Glomerular visceral epithelial cell (primary cell): ENCODE results near the gene URGCP.

Experiments used
- DNase-seq: peaks from one replicate; pipeline ENCODE4 v3.0.0-alpha.2; 2016; ENCODE audit errors: extremely low spot score

The URGCP gene

DNA sequence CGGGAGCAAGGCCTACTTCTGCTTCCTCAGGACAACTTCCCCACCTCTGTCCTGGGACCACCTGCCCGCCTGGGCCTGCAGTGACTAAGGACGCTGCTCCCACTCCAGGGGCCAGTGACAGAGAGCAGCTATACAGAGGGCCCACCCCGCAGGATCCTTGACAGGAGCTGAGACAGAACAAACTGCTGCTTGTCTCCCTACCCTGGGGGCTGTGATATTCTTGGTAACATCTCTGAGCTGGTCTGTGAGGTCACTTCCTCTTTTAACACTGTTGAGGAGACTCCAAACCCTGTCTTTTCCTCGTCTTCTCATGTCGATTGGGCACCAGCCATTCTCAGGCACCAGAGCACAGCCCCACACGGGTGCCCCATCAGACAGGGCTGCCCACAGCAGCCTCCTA, 30.2 kb downstream of the URGCP start:
- no peak for DNase-seq

DNA sequence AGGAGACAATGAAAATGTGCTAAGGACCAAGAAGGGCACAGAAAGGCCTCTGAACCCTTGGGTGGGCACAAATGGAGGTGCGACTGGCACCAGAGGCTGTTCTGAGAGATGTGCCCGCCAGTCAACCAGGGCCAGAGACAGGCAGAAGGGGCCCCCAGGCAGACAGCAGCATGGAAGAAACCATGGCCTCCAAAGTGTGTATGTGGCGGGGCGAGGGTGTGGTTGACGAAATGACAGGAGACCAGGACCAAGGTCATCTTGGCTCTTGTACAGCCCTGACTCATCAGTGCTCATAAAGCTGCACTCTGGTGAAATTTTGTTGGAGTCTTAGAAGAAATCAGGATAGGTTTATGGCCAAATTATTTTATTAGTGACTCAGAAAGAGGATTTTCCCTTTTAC, 33.1 kb downstream of the URGCP start:
- DNase-seq: peak; percentile 28

DNA sequence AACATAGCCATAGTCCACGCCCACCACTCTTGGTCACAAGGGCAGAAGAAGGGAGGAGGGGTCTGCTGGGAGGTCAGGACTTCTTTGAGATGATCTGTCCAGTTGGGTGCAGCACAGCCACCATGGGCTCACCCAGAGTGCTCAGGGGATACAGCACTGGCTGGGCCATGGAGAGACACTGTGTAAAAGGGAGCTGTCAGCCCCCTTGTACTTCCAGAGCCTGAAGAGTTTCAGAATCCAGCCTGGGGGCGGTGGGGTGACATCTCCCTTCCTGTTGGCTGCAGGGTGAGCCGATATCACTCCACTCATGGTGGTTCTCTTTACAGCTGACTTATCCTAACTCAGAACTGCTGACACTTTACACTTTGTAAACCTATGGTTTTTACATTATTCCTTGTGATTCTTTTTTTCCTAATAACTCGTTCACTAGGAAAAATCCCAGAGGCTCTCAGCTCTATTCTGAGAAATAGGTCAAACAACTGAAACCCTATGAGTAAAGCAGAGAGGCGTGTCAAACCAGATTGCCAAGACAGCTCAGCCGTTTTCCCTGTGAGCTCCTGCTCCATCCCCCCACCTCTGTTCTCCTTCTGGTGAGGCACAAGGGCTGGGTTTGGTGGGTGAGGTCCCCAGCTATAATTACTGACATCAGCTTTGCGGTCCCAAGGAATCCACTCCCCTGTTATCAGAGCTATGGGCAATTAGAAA, 33.8 kb downstream of the URGCP start:
- DNase-seq: peak; percentile 31

DNA sequence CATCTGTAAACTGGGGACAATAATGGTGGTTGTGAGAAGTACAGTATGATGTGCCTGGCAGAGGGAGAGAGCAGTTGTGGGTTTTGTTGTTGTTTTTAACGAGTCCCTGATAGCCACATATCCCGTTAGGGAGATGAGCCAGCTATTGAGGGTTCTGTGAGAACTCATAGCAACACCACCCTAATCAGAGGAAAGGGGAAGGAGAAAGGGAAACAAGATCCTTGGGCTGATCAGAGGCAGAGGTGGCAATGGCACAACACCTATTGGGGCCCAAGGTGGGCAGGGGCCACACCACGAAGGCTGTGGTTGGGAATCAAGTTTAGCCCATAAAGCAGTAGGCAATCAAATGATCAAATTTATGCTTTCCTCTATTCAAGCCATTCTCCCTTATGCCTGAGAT, 35.3 kb downstream of the URGCP start:
- DNase-seq: no peak

DNA sequence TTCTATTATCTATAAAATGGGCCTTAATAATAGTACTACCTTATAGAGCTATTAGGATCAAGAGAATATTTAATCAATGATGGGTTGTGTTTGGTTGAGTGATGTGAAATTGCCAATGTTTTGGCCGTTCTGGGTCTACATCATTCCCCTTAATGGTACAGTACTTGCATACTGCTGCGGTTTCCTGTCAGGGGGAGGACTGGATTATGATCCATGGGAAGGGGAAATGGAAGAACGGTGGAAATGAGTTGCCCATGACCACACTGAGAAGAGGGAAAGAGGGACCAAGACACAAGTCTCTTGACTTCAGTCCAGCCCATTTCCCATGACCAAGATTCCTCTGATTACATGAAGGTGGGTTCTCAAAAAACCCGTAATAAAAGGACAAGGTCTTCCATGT, 36.1 kb downstream of the URGCP start:
- DNase-seq: peak; percentile 25

DNA sequence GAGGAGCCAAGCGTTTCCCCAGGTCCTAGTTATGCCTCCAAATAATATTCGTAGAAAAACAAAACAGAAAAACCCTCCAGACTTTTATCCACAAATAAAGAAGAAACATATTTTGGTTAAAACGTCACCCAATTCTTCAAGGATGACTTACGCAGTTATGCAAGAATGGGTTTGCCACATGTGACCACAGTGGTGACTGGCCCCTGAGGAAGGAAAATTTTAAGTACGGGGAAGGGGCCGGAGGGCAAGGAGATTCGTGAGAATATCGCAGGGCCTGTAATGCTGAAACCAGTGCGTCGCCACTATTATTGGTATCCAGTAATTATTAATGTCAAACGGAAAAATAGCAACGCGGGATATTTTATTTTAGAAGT, 36.5 kb downstream of the URGCP start:
- peak; percentile 91 for DNase-seq

GRCh38 chr7:43869006-43869866, 37.2 kb downstream of the URGCP start, which contains the start of gene MRPS24:
Gene MRPS24 (minus strand): TSS chr7:43869517. CDS start chr7:43869495, 22 bp downstream.
- DNase-seq: peak; percentile 96

GRCh38 chr7:43868681-43869005, 37.8 kb downstream of the URGCP start:
- no peak for DNase-seq

DNA sequence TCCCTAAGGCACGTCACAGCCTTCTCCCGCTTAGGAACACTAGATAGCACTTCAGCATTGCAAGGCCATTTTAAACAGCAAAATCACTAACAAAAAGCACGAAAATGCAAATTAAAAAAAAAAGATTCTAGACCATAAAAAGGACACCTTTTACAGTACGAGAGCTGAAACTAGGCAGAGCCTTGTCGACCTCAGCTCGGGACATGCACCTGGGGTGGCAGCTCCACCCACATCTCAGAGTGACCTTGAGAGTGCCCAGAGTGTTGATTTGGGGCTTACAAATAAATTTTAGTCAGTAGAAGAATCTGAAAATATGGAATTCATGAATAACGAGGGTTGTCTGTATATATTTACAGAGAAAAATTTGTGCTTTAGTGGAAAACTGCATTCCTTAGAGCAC, 38.2 kb downstream of the URGCP start:
- no peak for DNase-seq

GRCh38 chr7:43865277-43865676, 41.1 kb downstream of the URGCP start:
- no peak for DNase-seq

DNA sequence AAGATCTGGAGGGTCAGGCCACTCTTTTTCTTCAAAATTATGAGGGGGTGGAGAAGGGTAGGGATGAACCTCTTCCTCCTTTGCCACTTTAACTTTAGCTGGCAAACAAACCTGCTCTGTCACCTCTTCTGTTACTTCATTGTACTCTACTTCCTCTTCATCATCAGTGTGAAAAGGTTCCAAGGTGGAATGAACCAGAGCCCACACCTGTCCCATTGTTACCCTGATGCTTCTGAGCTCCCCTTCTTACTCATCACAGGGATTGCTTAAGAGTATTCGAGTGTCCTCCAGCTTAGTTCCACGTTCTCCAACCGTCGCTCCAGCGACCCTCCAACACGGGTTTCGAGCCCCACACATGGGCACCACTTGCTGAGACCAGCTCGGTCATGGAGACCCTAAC, 42.3 kb downstream of the URGCP start:
- DNase-seq: no peak

DNA sequence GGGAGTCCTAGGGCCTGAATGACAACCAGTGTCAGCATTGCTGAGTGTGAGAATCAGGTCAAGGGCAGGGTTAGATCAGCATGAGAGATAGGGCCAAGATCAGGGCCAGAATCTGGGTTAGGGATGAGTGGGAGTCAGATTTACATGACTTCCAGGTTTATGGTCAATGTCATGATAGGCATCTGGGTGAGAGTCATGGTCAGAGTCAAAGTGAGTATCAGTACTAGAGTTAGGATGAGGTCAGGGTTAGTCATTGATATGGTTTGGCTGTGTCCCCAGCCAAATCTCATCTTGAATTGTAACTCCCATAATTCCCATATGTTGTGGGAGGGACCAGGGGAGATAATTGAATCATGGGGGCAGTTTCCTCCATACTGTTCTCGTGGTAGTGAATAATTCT, 49.4 kb downstream of the URGCP start:
- DNase-seq: no peak

DNA sequence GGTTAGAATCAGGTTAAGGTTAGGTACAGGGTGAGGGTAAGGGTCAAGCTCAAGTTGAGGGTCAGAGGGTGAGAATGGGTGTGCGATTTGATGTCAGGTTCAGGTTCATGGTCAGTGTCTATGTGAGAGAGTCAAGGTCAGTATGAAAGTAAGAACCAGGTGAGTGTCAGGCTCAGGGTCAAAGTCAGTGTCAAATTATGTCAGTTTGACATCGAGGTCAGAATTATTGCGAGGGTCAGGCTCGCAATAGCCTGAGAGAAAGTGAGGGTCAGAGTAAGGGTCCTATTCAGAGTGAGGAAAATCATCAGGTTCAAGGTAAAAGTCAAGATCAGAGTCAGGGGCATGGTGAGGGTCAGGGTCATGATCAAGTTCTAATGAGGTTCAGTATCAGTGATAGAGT, 50.1 kb downstream of the URGCP start:
- DNase-seq: no peak

GRCh38 chr7:43855176-43855575, 51.2 kb downstream of the URGCP start:
- DNase-seq: no peak

- no peak for DNase-seq
Observed at GRCh38 chr7:43851805-43852204, 54.6 kb downstream of the URGCP start.

DNA sequence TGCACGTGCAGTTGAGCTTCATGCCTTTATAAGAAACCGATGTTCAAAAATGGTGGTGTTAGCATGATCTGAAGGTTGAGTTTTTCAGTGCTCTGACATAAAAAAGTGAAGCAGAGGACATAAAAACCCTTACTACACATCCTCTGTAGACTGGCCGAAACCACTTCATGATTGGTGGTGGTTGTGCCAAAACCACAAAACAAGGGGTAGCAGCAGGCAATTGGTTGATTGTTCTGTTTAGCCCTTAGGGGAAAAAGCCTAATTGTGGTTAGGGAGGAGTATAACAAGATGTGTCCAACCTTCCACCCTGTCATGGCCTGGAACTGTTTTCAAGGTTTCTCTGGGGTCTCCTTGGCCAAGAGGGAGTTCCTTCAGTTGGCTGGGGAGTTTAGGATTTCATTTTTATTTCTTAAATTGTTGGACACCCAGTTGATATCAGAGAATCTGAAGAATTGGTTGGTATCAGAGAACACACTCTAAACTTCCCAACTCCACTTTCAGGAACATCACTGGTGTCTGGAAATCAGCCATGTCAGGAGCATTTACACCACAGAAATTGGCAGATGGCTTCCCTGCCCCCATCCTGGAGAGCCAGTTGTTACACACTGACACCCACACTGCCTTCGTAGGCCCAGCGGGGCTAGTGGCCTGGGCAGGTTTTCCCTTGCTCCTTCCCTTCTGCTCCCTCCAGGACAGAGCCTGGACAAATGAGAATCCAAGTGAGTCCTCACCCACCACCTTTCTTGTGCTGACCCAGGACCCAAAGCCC, 55.9 kb downstream of the URGCP start:
- DNase-seq: no peak

DNA sequence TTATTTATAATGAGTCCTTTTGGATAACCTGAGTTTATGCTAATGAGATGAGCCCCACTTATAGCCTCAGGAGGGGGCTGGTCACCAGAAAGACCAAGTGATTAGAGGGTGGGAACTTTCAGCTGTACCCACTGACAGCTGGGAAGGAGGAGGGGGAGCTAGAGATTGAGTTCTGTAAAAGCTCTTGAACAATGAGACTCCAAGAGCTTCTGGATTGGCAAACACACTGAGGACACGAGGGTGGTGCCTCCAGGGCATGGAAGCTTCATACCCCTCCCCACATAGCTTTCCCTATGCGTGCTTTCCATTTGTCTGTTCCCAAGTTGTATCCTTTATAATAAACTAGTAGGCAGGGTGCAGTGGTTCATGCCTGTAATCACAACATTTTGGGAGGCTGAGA, 57.3 kb downstream of the URGCP start:
- no peak for DNase-seq

DNA sequence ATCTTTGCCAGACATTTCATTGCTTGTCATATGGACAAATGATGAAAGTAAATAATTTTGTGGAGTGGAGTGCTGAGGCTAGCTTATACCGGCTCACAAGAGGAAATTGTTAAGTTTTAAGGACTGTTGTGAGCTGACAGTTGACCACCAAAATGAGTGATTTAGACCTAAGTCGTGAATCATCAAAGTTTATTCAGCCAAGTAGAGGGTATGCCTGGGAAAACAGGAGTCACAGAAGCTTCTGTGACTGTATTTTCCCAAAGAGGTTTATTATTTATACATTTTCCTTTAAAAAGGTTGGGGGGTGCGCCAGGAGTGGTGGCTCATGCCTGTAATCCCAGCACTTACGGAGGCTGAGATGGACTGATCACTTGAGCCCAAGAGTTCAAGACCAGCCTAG, 58.9 kb downstream of the URGCP start:
- DNase-seq: peak; percentile 39

DNA sequence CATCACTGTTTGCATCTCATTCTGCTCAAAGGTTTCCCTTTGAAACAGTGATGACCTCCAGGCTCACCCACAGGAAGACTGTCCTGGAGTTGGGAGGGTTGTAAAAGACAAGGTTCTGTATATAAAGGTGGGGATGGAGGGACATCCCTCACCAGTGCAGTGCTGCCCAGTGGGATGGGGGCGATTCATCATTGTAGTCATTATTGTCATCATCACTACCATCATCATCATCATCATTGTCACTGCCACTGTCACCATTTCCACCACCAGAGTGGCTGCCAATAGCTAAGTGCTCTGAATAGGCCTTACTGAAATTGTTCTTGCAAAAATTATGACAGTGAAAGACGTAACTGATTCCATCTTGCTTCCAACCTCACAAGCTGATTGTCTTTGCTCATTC, 61.7 kb downstream of the URGCP start:
- DNase-seq: no peak

DNA sequence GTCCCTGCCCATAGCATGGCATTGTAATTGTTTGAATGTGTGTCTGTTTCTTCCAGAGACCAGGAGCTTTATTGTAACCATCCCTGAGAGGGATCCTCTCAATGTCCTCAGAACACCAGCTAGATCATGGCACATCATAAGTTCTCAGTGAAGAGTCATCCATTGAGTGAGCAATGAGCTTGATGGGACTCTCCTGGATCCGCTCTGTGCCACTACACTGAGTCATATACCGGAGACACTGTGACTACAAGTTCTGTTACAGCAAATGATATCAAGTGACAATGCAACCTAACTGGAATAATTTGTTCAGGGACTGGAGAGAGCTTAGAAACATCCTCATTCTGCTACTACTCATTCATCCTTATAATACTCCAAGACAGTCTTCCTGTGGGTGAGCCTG, 62.1 kb downstream of the URGCP start:
- DNase-seq: no peak

GRCh38 chr7:43843296-43843695, 63.1 kb downstream of the URGCP start:
- no peak for DNase-seq

- no peak for DNase-seq
Observed at GRCh38 chr7:43838201-43838658, 68.2 kb downstream of the URGCP start.
